ENCODE measurements around the gene ZNF184.

ZNF184 gene

GRCh38 chr6:27495386-27496135 lies 22.7 kb upstream of the ZNF184 start:
- Histone ChIP-seq H3K27me3 (ENCODE audit: insufficient read depth, low read length, poor library complexity, severe bottlenecking) (no peaks in the 10 kb centered on the region), H3K9me2 (replicated peaks; ENCODE audit: low read depth, low read length) (no peaks in the 10 kb centered on the region), H3K79me2 (ENCODE audit: insufficient read depth, low read length) (no peaks in the 10 kb centered on the region), H3K4me3 (ENCODE audit: low read length, poor library complexity, severe bottlenecking) (no peak overlapping the region), H2AFZ (ENCODE audit: low read length) (no peak overlapping the region), H3K9ac (ENCODE audit: low read depth, low read length, poor library complexity, severe bottlenecking) (no peak overlapping the region), H3K36me3 (ENCODE audit: insufficient read depth, low read length) (no peaks in the 10 kb centered on the region), H3F3A (ENCODE audit: low read depth) (no peaks in the 10 kb centered on the region), H3K9me3 (ENCODE audit: insufficient read depth, low read depth, low read length) (no peaks in the 10 kb centered on the region), H3K4me2 (ENCODE audit: low read depth, low read length, poor library complexity, severe bottlenecking) (no peak overlapping the region), H3K4me1 (ENCODE audit: insufficient read depth, low read length, poor library complexity, severe bottlenecking) (no peaks in the 10 kb centered on the region), H4K20me1 (ENCODE audit: insufficient read depth, low read length, poor library complexity, severe bottlenecking) (no peaks in the 10 kb centered on the region)
- TF ChIP-seq EZH2phosphoT487 (IDR thresholded peaks at IDR 0.05; ENCODE audit: borderline replicate concordance), result no peak
- TF ChIP-seq CTCF (conservative IDR thresholded peaks at IDR 0.05; ENCODE audit: low read length), result no peak

DNA sequence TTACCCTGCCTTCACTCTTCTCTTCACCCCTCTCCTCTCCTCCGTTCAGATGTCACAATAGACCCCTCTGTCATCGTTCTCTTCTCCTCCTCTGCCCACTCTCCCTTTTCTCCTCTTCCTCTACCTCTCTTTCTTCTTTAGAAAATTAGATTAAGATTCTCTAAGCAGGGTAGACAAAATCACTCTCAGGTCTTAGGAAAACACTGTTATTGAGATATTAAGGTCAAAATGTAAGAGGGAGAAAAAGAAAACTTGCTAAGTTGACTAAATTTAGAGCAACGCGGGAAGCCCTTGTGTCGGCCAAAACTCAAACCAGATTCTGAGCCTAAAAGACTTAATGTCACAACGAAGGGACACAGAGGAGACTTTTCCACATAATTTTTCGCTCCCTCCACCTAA lies 22.1 kb upstream of the ZNF184 start:
- no peak overlapping the region for H3K4me3 ChIP-seq (ENCODE audit: low read length, poor library complexity, severe bottlenecking)
- H3K79me2 ChIP-seq (ENCODE audit: insufficient read depth, low read length), result no peaks in the 10 kb centered on the region
- H3K9me2 ChIP-seq (replicated peaks; ENCODE audit: low read depth, low read length), result no peaks in the 10 kb centered on the region
- no peaks in the 10 kb centered on the region for H3K27me3 ChIP-seq (ENCODE audit: insufficient read depth, low read length, poor library complexity, severe bottlenecking)
- no peaks in the 10 kb centered on the region for H3K4me1 ChIP-seq (ENCODE audit: insufficient read depth, low read length, poor library complexity, severe bottlenecking)
- H3K36me3 ChIP-seq (ENCODE audit: insufficient read depth, low read length), result no peaks in the 10 kb centered on the region
- H3K9ac ChIP-seq (ENCODE audit: low read depth, low read length, poor library complexity, severe bottlenecking), result no peak overlapping the region
- H4K20me1 ChIP-seq (ENCODE audit: insufficient read depth, low read length, poor library complexity, severe bottlenecking), result no peaks in the 10 kb centered on the region
- TF ChIP-seq EZH2phosphoT487 (IDR thresholded peaks at IDR 0.05; ENCODE audit: borderline replicate concordance) (no peak), CTCF (conservative IDR thresholded peaks at IDR 0.05; ENCODE audit: low read length) (no peak)
- H3F3A ChIP-seq (ENCODE audit: low read depth), result no peaks in the 10 kb centered on the region
- no peak overlapping the region for H2AFZ ChIP-seq (ENCODE audit: low read length)
- H3K9me3 ChIP-seq (ENCODE audit: insufficient read depth, low read depth, low read length), result no peaks in the 10 kb centered on the region
- no peak overlapping the region for H3K4me2 ChIP-seq (ENCODE audit: low read depth, low read length, poor library complexity, severe bottlenecking)

DNA sequence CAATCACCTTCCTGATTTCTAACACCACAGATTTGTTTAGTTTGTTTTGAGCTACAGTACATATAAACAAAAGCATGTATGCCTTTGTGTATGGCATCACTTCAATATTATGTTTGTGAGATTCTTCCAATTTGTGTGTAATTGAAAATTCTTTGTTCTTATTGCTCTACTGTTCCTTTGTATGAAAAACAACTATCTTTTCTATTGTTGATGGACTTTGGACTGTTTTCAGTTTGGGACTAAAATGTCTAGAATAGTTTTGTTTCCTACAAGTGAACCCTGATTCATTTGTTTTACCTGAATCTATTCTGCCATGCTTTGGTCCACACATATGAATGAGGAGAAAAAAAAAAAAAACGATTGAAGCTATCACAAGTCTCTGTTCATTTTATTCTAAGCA lies 21.2 kb upstream of the ZNF184 start:
- Histone ChIP-seq H3K79me2 (ENCODE audit: insufficient read depth, low read length) (no peaks in the 10 kb centered on the region), H3K36me3 (ENCODE audit: insufficient read depth, low read length) (no peaks in the 10 kb centered on the region), H3F3A (ENCODE audit: low read depth) (no peaks in the 10 kb centered on the region), H2AFZ (ENCODE audit: low read length) (no peak overlapping the region), H3K27me3 (ENCODE audit: insufficient read depth, low read length, poor library complexity, severe bottlenecking) (no peaks in the 10 kb centered on the region), H4K20me1 (ENCODE audit: insufficient read depth, low read length, poor library complexity, severe bottlenecking) (no peaks in the 10 kb centered on the region), H3K4me2 (ENCODE audit: low read depth, low read length, poor library complexity, severe bottlenecking) (no peak overlapping the region), H3K9ac (ENCODE audit: low read depth, low read length, poor library complexity, severe bottlenecking) (no peak overlapping the region), H3K9me2 (replicated peaks; ENCODE audit: low read depth, low read length) (no peaks in the 10 kb centered on the region), H3K9me3 (ENCODE audit: insufficient read depth, low read depth, low read length) (no peaks in the 10 kb centered on the region), H3K4me1 (ENCODE audit: insufficient read depth, low read length, poor library complexity, severe bottlenecking) (no peaks in the 10 kb centered on the region), H3K4me3 (ENCODE audit: low read length, poor library complexity, severe bottlenecking) (no peak overlapping the region)
- TF ChIP-seq CTCF (conservative IDR thresholded peaks at IDR 0.05; ENCODE audit: low read length) (no peak), EZH2phosphoT487 (IDR thresholded peaks at IDR 0.05; ENCODE audit: borderline replicate concordance) (no peak)
